Measurements from ENCODE around the gene STK32B. TPM values are rescaled to one million over a fixed set of nuclear protein-coding genes. Genes with fewer than 3 reads are reported as not detected.
"Not testable (repeated sequence)": the region's sequence is repeated elsewhere in the genome, so short reads cannot be mapped to it uniquely, and the experiment has no call there.

STK32B gene
- total RNA-seq, 1 donor = 5.3 TPM

- no peak for DNase-seq (ENCODE audit: low read depth)
- no peak overlapping the region for H3K4me3 ChIP-seq (ENCODE audit: low read depth, low read length)
- TF ChIP-seq, protein P1, sequence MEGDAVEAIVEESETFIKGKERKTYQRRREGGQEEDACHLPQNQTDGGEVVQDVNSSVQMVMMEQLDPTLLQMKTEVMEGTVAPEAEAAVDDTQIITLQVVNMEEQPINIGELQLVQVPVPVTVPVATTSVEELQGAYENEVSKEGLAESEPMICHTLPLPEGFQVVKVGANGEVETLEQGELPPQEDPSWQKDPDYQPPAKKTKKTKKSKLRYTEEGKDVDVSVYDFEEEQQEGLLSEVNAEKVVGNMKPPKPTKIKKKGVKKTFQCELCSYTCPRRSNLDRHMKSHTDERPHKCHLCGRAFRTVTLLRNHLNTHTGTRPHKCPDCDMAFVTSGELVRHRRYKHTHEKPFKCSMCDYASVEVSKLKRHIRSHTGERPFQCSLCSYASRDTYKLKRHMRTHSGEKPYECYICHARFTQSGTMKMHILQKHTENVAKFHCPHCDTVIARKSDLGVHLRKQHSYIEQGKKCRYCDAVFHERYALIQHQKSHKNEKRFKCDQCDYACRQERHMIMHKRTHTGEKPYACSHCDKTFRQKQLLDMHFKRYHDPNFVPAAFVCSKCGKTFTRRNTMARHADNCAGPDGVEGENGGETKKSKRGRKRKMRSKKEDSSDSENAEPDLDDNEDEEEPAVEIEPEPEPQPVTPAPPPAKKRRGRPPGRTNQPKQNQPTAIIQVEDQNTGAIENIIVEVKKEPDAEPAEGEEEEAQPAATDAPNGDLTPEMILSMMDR (IDR thresholded peaks at IDR 0.05; ENCODE audit: insufficient read depth, low read length) = no peak
These were observed 229.5 kb downstream of the STK32B start for GRCh38 chr4:5280828-5281227.

- no peak overlapping the region for H3K4me3 ChIP-seq (ENCODE audit: low read depth, low read length)
- DNase-seq (ENCODE audit: low read depth) = no peak
- TF ChIP-seq, protein P1 (IDR thresholded peaks at IDR 0.05; ENCODE audit: insufficient read depth, low read length) = no peak
These were observed 232.6 kb downstream of the STK32B start for GRCh38 chr4:5283837-5284236.

DNA sequence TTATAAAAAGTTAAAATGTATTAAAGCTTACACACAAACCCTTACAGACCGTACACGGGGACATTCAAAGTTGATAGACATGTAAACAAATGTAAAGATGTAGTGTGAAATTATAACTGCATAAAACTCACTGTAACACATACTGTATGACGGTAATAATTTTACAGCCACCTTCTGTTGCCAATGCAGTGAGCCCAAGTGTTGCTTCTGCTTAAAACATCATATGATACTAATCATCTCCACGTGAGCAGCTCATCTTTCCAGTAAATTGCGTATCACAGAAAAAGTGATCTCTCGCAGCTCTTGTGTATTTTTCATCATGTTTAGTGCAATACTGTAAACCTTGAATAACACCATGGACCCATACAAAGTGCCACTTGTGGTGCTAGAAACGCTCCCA, 233.2 kb downstream of the STK32B start:
- no peak overlapping the region for H3K4me3 ChIP-seq (ENCODE audit: low read depth, low read length)
- TF ChIP-seq, protein P1 (IDR thresholded peaks at IDR 0.05; ENCODE audit: insufficient read depth, low read length) = no peak
- no peak for DNase-seq (ENCODE audit: low read depth)

DNA sequence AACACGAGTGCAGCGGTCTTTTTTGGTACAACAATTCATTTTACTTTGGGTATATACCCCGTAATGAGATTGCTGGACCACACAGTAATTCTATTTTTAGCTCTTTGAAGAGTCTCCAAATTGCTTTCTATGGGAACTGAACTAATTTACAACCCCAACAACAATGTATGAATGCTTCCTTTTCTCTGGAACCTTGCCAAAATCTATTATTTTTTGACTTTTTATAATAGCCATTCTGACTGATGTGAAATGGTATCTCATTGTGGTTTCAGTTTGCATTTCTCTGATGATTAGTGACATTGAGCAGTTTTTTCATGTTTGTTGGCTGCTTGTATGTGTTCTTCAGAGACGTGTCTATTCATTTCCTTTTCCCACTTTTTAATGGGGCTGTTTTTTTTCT, 240.8 kb downstream of the STK32B start:
- no peak overlapping the region for H3K4me3 ChIP-seq (ENCODE audit: low read depth, low read length)
- TF ChIP-seq, protein P1 (IDR thresholded peaks at IDR 0.05; ENCODE audit: insufficient read depth, low read length) = no peak
- DNase-seq (ENCODE audit: low read depth) = no peak

DNA sequence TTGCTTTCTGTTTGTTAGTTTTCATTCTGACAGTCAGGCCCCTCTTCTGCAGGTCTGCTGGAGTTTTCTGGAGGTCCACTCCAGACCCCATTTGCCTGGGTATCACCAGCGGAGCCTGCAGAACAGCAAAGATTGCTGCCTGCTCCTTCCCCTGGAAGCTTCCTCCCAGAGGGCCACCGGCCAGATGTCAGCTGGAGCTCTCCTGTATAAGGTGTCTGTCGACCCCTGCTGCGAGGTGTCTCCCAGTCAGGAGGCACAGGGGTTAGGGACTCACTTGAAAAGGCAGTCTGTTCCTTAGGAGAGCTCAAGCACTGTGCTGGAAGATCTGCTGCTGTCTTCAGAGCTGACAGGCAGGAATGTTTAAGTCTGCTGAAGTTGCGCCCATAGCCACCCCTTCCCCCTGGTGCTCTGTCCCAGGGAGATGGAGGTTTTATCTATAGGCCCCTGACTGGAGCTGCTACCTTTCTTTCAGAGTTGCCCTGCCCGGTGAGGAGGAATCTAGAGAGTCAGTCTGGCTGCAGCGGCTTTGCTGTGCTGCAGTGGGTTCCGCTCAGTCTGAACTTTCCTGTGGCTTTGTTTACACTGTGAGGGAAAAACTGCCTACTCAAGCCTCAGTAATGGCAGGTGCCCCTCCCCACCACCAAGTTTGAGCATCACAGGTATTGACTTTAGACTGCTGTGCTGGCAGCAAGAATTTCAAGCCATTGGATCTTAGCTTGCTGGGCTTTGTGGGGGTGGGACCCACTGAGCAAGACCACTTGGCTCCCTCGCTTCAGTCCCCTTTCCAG, 246.9 kb downstream of the STK32B start:
- DNase-seq (ENCODE audit: low read depth); H3K4me3 ChIP-seq (ENCODE audit: low read depth, low read length): not testable (repeated sequence)

- TF ChIP-seq, protein P1 (IDR thresholded peaks at IDR 0.05; ENCODE audit: insufficient read depth, low read length) = no peak
- DNase-seq (ENCODE audit: low read depth) = no peak
- no peak overlapping the region for H3K4me3 ChIP-seq (ENCODE audit: low read depth, low read length)
These were observed 249.0 kb downstream of the STK32B start for GRCh38 chr4:5300283-5300682.

- TF ChIP-seq, protein P1 (IDR thresholded peaks at IDR 0.05; ENCODE audit: insufficient read depth, low read length) = no peak
- no peak for DNase-seq (ENCODE audit: low read depth)
- H3K4me3 ChIP-seq (ENCODE audit: low read depth, low read length) = no peak overlapping the region
These were observed 256.6 kb downstream of the STK32B start for GRCh38 chr4:5307928-5308327.

Data from fibroblast of the aortic adventitia (primary cell).